GM04503 (cell line): Measurements from ENCODE around the gene PLD5.
"Not testable (repeated sequence)": the region's sequence is repeated elsewhere in the genome, so short reads cannot be mapped to it uniquely, and the experiment has no call there.

Experiments
- DNase-seq: peaks from one replicate; pipeline ENCODE4 v3.0.0-alpha.2; 2012; ENCODE audit warnings: low read depth

PLD5 gene

GRCh38 chr1:242212401-242212800 is 312.1 kb downstream of the PLD5 start:
- DNase-seq, result no peak

DNA sequence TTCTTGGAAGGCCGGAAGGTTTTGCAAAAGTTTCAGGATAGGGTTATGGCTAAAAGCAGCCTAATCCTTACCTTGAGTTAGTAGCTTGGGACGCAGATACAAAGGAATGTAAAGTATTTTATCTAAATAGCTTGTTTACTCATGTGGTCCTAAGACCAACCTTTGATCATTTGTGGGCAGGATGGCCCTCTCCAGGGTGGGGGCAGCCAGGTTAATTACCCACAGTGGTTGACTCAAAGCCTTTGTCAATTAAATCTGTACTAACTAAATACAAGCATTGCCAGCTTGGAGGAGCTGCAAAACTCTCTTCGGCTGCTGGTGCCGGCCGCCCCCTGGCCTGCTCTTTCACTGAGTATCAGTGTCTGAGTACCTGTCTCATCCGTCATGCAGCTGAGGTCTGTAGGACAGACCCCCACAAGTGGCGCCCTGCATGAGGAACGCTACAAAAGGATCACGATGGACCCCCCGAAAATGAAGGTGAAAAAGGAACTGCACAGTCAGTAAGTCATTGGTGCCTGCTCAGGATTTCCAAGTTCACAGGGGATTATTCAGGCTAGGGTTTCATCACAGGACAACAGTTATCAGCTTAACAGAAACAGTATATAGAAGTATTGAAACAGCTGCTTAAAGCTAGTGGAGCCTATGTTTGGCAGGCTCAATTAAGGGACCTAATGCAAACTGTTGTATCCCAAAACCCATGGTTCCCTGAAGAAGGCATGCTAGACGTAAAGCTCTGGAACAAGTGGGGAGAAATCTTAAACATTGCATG is 313.1 kb downstream of the PLD5 start:
- no peak for DNase-seq

DNA sequence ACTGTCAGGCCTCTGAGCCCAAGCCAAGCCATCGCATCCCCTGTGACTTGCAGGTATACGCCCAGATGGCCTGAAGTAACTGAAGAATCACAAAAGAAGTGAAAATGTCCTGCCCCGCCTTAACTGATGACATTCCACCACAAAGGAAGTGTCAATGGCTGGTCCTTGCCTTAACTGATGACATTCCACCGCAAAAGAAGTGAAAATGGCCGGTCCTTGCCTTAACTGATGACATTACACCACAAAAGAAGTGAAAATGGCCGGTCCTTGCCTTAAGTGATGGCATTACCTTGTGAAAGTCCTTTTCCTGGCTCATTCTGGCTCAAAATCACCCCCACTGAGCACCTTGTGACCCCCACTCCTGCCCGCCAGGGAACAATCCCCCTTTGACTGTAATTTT is 314.2 kb downstream of the PLD5 start:
- not testable (repeated sequence) for DNase-seq

- DNase-seq, result no peak
Observed at GRCh38 chr1:242209063-242209462, 315.4 kb downstream of the PLD5 start.

GRCh38 chr1:242208021-242208420 is 316.5 kb downstream of the PLD5 start:
- DNase-seq, result no peak

DNA sequence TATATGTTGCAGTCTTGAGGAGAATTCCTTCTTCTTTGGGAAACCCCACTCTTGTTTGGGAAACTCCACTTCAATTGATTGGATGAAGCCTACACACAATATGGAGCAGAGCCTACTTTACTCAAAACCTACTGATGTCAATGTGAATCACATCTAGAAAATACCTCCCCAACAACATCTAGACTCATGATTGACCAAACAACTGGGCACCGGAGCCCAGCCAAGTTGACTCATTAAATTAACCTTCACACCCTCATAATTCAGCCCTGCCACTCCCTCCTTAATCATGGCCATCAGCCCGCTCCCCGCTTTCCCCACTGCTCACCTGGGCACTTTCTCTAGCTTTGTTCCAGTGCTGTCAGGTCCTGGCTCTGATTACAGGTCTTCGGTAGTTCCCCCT is 317.5 kb downstream of the PLD5 start:
- no peak for DNase-seq

- DNase-seq, result no peak
Observed at GRCh38 chr1:242205622-242206489, 318.6 kb downstream of the PLD5 start.

DNA sequence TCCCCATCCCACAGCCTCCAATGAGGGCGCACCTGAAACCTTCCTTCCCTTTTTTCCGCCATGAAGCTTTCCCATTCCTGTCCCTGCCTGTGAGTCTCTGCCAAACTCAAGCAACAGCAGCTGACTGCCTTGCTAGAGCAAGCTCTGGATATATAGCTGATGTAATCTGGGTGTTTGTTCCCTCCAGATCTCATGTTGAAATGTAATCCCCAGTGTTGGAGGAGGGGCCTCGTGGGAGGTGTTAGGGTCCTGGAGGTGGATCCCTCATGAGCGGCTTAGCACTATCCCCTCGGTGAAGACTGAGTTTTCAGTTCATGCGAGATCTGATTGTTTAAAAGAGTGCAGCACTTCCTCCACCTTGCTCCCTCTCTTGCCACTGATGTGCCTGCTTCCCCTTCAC is 321.2 kb downstream of the PLD5 start:
- DNase-seq, result no peak

DNA sequence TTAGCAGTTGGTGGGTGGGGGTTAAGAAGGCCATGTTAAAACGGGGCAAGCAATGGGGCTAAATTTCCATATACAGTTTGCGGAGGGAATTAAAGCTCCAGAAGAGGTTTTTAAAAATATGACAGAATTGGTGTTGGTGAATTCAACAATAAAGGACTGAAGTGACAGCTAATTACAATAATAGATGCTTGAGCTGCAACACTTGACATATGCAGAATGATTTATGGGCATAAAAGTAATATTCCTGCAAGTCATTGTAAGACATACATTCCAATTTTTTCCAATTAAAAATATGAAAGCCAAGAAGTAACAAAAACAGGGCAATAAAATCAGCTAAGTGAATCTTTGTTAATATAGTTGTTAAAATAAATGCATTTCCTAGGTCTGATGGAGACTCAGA is 323.4 kb downstream of the PLD5 start:
- no peak for DNase-seq

DNA sequence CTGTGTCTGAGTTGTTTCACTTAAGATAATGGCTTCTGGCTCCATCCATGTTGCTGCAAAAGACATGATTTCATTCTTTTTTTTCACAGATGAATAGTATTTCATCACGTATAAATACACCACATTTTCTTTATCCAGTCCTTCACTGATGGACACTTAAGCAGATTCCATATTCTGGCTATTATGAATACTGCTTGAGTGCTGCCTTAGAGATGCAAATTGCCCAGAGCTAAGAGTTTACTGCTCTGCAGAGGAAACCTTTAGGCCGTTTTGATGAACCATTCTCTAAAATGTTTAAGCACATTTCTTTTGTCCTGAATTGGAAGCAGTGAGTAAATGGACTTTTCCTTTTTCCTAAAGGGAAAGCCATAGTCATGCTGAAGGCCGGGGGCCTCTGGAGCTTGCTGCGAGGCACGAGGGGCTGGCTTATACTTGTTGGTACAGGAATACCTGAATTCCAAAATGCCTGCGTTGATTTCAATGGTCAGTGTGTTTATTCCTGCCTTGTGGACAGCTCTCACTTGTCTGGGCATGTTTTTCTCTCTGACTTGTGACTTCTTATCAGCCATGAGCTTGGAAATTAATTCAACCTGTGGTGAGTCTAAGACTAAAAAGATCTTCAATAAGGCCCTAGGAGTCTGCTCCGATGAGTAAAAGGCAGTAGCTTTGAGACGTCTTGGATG is 324.6 kb downstream of the PLD5 start:
- DNase-seq, result no peak

- no peak for DNase-seq
Observed at GRCh38 chr1:242197907-242198820, 326.3 kb downstream of the PLD5 start.

GRCh38 chr1:242196914-242197313 is 327.6 kb downstream of the PLD5 start:
- no peak for DNase-seq

GRCh38 chr1:242196101-242196500 is 328.4 kb downstream of the PLD5 start:
- no peak for DNase-seq

GRCh38 chr1:242189591-242189990 is 334.9 kb downstream of the PLD5 start:
- no peak for DNase-seq

DNA sequence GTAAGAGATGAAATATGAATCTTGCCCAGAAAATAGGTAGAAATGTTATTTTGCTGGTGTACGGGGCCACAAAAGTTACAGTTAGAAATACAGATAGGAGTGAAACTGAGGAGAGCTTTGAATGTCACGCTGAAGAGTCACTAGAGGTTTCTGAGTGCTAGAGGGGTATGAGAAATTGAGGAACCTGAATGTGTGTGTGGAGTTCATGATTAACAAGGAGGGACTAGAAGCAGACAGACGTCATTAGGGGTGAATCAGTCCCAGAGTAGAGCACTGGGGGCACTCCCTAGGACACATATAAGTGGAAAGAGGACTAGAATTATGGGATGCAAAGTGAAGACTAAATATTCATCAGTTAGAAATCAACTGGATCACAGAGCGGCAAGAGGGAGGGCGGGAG is 336.7 kb downstream of the PLD5 start:
- DNase-seq, result no peak

DNA sequence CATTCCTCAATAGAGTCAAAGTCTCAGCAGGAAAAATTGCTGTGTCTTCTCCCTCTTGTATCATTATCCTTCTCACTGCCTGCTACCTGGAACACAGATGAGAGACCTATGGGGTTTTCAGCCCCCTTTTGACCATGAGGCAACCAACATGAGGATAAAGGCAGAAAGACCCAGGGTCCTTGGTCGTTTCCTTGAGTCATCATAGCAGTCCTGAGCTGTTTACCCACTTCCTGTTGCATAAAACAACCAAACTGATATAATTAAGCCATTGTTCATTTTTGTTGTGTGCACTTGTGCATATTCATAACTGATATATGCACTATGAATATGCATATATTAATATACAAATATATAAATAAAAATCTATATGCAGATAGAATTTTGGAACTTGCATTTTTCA is 337.3 kb downstream of the PLD5 start:
- no peak for DNase-seq

DNA sequence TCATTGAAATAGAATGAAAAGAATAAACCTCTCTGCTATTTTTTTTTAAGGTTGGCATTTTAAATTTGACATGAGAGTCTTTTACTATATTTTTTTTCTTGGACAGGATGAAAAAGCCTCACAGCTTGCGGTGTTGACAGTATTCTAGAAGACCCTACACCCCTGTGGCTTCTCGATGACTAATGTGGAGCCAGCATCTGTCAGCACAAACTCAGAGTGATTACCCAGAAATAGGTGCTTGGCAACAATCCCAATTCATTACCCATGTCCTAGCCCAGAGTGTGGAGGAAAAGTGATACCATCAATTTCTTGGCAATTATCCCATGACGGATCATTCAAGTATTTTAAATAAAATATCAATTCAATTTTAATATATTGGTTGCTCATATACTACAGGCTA is 338.8 kb downstream of the PLD5 start:
- no peak for DNase-seq

- DNase-seq, result no peak
Observed at GRCh38 chr1:242184955-242185354, 339.5 kb downstream of the PLD5 start.

DNA sequence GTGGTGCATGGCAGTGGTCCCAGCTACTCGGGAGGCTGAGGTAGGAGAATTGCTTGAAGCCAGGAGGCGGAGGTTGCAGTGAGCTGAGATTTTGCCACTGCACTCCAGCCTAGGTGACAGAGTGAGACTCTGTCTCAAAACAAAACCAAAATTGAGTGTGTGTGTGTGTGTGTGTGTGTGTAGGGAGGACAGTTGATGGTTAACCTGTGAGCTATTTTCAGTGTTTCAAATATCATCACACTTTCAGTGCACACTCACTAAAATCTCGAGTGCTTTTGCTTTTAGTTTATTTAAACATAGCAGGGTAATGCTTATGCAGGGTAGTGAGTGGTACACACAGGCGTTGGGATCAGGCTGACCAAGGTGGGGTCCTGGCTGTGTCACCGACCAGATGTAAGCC is 344.7 kb downstream of the PLD5 start:
- not testable (repeated sequence) for DNase-seq

- no peak for DNase-seq
Observed at GRCh38 chr1:242178924-242179708, 345.4 kb downstream of the PLD5 start.

DNA sequence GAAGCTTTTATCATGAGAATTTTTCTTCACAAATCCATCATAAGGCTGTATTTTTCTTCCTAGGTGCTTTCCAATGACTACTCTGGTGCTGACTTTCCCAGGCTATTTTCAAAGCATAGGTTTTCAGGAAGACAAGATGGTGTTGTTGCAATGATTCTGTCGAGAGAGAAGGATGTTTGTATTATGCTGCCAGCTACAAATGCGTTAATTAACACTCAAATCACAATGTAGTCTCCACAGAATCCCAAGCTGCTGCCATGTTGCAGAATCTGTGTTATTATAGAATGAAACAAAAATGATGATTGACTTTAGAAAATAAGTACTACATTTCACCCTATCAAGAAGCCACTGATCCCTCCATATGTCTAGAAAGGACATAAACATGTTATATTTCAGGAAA is 346.1 kb downstream of the PLD5 start:
- DNase-seq, result no peak
